GM10266 (cell line): ENCODE measurements around the gene SMPX.

Experiments used
- DNase-seq: peaks from one replicate; pipeline ENCODE4 v3.0.0; 2012; ENCODE audit errors: extremely low spot score
- CTCF ChIP-seq: IDR thresholded peaks from 2 replicates; pipeline ENCODE4 v1.5.1; 2012; ENCODE audit warnings: mild to moderate bottlenecking, low read depth; ENCODE audit not compliant: control insufficient read depth, insufficient read depth; ENCODE audit errors: missing control alignments

SMPX gene

GRCh38 chrX:21764008-21764407 is 6.1 kb upstream of the SMPX start:
- no peak for DNase-seq
- no peak for TF ChIP-seq CTCF

GRCh38 chrX:21758488-21758887 is 572 bp upstream of the SMPX start:
- no peak for TF ChIP-seq CTCF
- DNase-seq = no peak

- DNase-seq = no peak
- no peak for TF ChIP-seq CTCF
Observed at GRCh38 chrX:21756785-21757529, 959 bp downstream of the SMPX start.

GRCh38 chrX:21749924-21750323 is 8.0 kb downstream of the SMPX start:
- TF ChIP-seq CTCF = no peak
- no peak for DNase-seq

GRCh38 chrX:21748235-21748634 is 9.7 kb downstream of the SMPX start:
- no peak for TF ChIP-seq CTCF
- no peak for DNase-seq

- DNase-seq = no peak
- TF ChIP-seq CTCF = no peak
Observed at GRCh38 chrX:21747558-21747957, 10.4 kb downstream of the SMPX start.

- TF ChIP-seq CTCF = peak; percentile 42
- DNase-seq = peak; percentile 4
Observed at GRCh38 chrX:21745756-21746155, 12.2 kb downstream of the SMPX start.
